Duodenal mucosa (tissue), 2 donors: ENCODE results near the gene SDR42E1.

ENCODE experiments used
- H3K27ac ChIP-seq: one replicate; pipeline ENCODE4 v1.7.0; 2013; ENCODE audit warnings: low read depth, low read length
- H3K27me3 ChIP-seq, 2 donors: one replicate each; pipeline ENCODE4 v1.7.0; 2013; ENCODE audit warnings: low read length in 2 of 2, control low read depth in 1 of 2; ENCODE audit not compliant: insufficient read depth in 2 of 2, control insufficient read depth in 1 of 2
- H3K36me3 ChIP-seq, 2 donors: one replicate each; pipeline ENCODE4 v1.7.0; 2013; ENCODE audit warnings: low read length in 2 of 2, control low read depth in 1 of 2; ENCODE audit not compliant: insufficient read depth in 2 of 2, control insufficient read depth in 1 of 2
- H3K4me1 ChIP-seq, 2 donors: one replicate each; pipeline ENCODE4 v1.7.0; 2013; ENCODE audit warnings: low read length in 2 of 2, control low read depth in 1 of 2; ENCODE audit not compliant: insufficient read depth in 2 of 2, control insufficient read depth in 1 of 2
- H3K4me3 ChIP-seq, 2 donors: one replicate each; pipeline ENCODE4 v1.7.0; 2013; ENCODE audit warnings: low read length in 2 of 2, low read depth in 1 of 2
- H3K9ac ChIP-seq, 2 donors: one replicate each; pipeline ENCODE4 v1.7.0; 2013; ENCODE audit warnings: low read length in 2 of 2, low read depth in 1 of 2
- H3K9me3 ChIP-seq, 2 donors: one replicate each; pipeline ENCODE4 v1.7.0; 2013; ENCODE audit warnings: low read length in 2 of 2, control low read depth in 1 of 2; ENCODE audit not compliant: control insufficient read depth in 1 of 2

SDR42E1 gene

DNA sequence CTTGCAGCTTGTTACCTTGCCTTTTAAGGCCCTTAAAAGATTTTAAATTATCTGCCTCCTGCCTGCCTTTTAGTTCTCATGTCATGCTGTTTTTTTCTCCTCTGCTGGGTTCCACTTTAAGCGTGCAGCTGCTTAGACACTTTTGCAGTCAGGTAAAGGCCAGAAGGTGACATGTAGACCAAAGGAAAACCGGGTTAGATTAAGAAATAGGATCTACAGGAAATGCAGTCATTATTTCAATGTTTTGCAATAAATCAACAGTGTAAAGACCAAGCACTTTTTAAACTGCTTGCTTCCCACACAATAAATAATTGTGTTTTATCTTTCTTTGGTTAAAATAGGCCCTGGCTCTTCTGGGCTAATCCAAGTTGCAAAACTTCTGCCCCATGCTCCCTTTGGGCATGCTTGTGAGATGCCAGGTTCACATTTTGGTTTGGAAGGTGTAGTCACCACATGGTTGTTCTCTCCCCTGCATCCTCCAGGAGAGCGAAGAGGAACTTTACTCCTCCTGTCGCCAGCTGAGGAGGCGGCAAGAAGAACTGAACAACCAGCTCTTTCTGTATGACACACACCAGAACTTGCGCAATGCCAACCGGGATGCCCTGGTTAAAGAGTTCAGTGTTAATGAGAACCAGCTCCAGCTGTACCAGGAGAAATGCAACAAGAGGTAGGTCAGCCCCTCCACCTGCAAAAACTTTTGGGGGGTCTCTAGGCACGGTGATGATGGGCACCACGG is 54.9 kb downstream of the SDR42E1 start:
- Histone ChIP-seq H3K4me3 (no peak overlapping the region), H3K27ac (no peak overlapping the region), H3K9me3 (peaks cover 4 to 5% of the 10 kb centered on the region in 2 donors), H3K9ac (no peak overlapping the region), H3K4me1 (no peaks in the 10 kb centered on the region), H3K27me3 (no peaks in the 10 kb centered on the region), H3K36me3 (peaks cover 17 to 28% of the 10 kb centered on the region in 2 donors)

DNA sequence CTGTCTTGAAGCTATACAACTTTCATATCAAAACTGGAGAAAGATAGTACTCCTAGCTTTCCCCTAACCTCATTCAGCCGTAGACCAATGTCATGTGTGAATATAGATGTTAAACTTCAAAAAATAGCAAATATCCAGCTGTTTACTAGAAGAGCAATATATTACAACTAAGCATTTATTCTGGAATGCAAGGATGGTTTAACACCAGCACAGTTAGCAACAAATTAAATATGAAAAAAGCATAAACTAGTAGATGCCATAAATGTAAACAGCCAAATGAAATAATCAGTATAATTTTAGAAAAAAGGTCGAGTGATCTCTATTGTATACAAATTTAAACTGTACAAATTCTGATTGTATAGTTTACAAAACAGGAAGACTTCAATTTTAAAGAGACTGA is 59.7 kb downstream of the SDR42E1 start:
- H3K9ac ChIP-seq, result no peak overlapping the region
- H3K4me1 ChIP-seq, result no peaks in the 10 kb centered on the region
- peaks cover 7 to 37% of the 10 kb centered on the region in 2 donors for H3K36me3 ChIP-seq
- peaks cover 9 to 11% of the 10 kb centered on the region in 2 donors for H3K9me3 ChIP-seq
- H3K4me3 ChIP-seq, result no peak overlapping the region
- no peaks in the 10 kb centered on the region for H3K27me3 ChIP-seq
- H3K27ac ChIP-seq, result no peak overlapping the region

DNA sequence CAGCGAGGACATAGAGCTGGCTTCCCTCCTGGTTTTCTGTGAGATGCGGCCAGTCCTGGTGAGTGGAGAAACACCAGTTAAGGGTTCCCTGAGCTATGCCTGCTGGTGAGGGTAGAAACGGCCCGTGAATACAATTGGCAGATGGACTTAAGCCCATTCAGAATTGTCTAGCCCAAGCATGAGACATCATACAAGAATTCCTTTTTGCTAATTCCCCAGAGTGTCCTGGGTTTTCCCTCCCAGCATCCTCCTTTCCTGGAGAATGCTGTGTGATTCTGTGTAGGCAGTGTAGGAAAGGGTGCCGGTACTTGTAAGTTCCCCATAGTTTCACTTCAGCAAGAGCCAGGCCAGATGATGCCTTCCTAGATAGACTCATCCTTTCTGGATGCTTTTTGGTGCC is 65.1 kb downstream of the SDR42E1 start:
- Histone ChIP-seq H3K9ac (no peak overlapping the region), H3K27ac (no peak overlapping the region), H3K4me1 (peaks cover 0 to 1% of the 10 kb centered on the region in 2 donors), H3K27me3 (no peaks in the 10 kb centered on the region), H3K4me3 (no peak overlapping the region), H3K9me3 (peaks cover 3 to 5% of the 10 kb centered on the region in 2 donors), H3K36me3 (peaks cover 7 to 60% of the 10 kb centered on the region in 2 donors)

DNA sequence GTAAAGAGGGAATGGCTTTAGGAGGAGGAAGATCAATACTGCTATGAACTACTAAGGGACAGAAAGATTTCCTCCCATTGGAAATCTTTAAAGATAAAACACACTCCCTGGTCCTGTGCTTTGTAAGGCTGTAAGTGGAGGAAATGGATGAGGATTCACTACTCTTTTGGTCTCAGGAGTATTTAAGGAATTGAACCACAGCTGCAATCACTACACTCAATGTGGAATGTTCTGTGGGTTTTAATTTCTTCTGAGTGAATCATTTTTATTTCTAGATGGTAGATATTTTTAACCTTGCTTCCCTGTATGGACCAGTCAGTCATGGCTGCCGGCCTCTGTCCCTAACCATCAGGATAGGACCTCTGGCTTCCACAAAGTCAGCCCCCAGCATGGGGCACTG is 65.6 kb downstream of the SDR42E1 start:
- peaks cover 0 to 5% of the 10 kb centered on the region in 2 donors for H3K4me1 ChIP-seq
- H3K27me3 ChIP-seq, result no peaks in the 10 kb centered on the region
- H3K36me3 ChIP-seq, result peaks cover 7 to 60% of the 10 kb centered on the region in 2 donors
- H3K27ac ChIP-seq, result no peak overlapping the region
- H3K9me3 ChIP-seq, result no peaks in the 10 kb centered on the region
- H3K4me3 ChIP-seq, result no peak overlapping the region
- H3K9ac ChIP-seq, result no peak overlapping the region

DNA sequence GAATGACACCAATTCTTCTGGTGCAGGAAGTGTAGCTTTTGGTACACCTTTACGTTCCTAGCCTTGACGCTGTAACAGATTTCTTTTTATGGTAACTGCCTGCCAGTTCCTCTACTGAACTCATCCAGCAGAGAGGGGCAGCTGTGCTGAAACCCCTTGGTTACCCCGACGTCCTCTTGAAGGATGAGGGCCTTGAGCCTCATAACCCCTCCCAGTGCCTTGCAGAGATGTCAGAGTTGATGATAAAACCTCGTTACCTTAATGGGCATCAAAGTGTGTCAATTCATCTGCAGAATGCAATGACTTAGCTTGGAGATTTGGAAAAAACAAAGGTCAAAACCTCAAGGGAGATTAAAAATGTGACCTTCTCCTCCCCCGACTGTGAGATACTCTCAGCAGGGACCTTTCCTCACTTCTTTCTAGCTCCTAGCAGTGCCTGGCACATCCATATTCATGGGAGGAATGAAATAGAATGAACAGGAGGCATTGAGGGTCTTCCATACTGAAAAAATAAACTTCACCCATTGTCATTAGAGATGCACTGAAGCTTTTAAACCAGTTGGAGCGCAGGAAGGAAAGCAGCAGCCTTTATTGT is 69.2 kb downstream of the SDR42E1 start:
- peaks cover 0 to 14% of the 10 kb centered on the region in 2 donors for H3K4me1 ChIP-seq
- peaks cover 20 to 56% of the 10 kb centered on the region in 2 donors for H3K36me3 ChIP-seq
- H3K27ac ChIP-seq, result no peak overlapping the region
- H3K9ac ChIP-seq, result no peak overlapping the region
- no peak overlapping the region for H3K4me3 ChIP-seq
- no peaks in the 10 kb centered on the region for H3K9me3 ChIP-seq
- no peaks in the 10 kb centered on the region for H3K27me3 ChIP-seq

DNA sequence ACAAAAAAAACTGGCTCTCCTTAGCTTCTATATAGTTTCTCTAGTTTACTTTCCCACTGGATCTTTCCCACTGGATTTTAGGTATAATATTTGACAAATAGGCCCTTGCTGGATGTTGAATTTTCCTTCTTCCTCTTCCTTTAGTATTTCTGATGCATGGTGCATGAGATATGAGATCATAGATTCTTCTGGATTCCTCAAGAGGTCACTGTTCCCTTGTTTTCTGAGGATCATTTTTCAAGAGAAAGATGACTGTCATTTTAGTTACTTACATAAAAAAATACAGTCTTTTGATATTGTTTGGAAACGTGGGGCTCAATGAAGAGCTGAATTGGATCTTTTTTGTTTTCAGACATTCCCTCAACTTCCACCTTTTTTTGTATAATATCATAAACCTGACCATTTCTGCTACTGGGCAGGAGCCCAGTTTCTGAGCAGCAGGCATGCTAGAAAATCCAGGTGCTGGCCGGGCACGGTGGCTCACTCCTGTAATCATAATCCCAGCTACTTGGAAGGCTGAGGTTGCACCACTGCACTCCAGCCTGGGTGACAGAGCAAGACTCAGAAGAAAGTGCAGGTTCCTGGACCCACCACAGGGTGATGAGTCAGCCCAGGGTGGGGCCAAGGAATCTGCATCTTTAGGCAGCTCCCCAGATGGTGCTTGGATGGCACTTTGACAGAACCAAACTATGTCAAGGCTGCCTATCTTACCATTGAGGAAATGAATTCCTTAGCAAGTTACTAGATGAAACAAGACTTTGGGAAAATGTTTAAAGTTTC is 70.3 kb downstream of the SDR42E1 start:
- Histone ChIP-seq H3K4me1 (peaks cover 0 to 14% of the 10 kb centered on the region in 2 donors), H3K27ac (no peak overlapping the region), H3K27me3 (no peaks in the 10 kb centered on the region), H3K4me3 (no peak overlapping the region), H3K36me3 (peaks cover 20 to 56% of the 10 kb centered on the region in 2 donors), H3K9me3 (no peaks in the 10 kb centered on the region), H3K9ac (no peak overlapping the region)

DNA sequence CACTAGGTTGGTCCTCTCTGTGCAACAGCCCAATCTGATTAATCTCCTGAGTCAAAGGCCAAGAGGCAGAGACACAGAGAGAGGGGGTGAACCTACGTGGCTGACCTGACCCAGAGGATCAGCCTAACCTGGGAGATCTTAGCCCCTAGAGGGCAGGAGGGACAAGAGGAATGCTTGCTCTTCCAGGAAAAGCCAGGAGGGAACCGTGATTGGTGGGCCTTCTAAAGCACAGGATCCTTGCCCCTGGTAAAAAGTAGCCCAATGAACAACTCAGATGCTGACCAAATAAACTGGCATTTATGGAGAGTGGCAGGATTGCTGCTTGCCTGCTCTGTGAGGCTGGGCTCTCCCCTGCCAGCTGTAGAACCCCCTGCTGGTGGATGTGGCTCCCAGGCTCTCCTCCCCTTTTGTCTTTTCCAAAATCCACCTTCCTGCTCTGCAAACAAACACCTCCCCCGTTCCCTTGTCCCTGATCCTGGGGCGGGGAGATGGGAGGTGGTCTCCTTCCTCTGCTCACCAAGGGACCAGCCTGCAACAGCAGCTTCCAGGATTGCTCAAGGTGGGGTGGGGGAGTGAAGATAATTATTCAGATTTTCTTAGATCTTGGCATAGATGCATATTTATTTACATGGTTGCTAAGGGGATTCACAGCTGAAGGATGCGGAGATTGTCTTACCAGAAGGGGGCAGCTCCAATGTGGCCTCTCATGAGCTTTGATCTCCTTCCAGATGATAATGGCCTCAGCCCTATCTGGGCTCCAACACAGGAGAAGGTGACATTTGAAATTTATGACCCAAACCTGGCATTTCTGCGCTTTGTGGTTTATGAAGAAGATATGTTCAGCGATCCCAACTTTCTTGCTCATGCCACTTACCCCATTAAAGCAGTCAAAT is 71.9 kb downstream of the SDR42E1 start:
- Histone ChIP-seq H3K9me3 (no peaks in the 10 kb centered on the region), H3K4me1 (peaks cover 0 to 14% of the 10 kb centered on the region in 2 donors), H3K9ac (no peak overlapping the region), H3K4me3 (no peak overlapping the region), H3K36me3 (peaks cover 20 to 53% of the 10 kb centered on the region in 2 donors), H3K27me3 (no peaks in the 10 kb centered on the region), H3K27ac (no peak overlapping the region)
